HTERT RPE-1 (cell line): ENCODE measurements around the gene FSD1.
"Not testable (repeated sequence)": the region's sequence is repeated elsewhere in the genome, so short reads cannot be mapped to it uniquely, and the experiment has no call there.

Experiments
- in situ Hi-C: fragments of 300-500 bp; cut with MboI; formaldehyde crosslinking; loops from 4 replicates; pipeline ENCODE4 v1.14.3; 2020; ENCODE audit warnings: low sequenced_read_pairs

Gene FSD1

GRCh38 chr19:4284176-4284958, 20.0 kb upstream of the FSD1 start:
- in situ Hi-C loops: no loop called here

- in situ Hi-C loops: no loop called here
Observed at GRCh38 chr19:4284974-4285373, 19.4 kb upstream of the FSD1 start.

GRCh38 chr19:4286141-4286540, 18.3 kb upstream of the FSD1 start:
- in situ Hi-C loops: not testable (repeated sequence)

- in situ Hi-C loops: no loop called here
Observed at GRCh38 chr19:4288091-4288777, 16.2 kb upstream of the FSD1 start.

- in situ Hi-C loops: no loop called here
Observed at GRCh38 chr19:4291184-4291732, 13.1 kb upstream of the FSD1 start.

- in situ Hi-C loops: no loop called here
Observed at GRCh38 chr19:4292515-4292914, 11.9 kb upstream of the FSD1 start.

- in situ Hi-C loops: no loop called here
Observed at GRCh38 chr19:4294389-4294788, 10.0 kb upstream of the FSD1 start.

GRCh38 chr19:4295972-4296771, 8.2 kb upstream of the FSD1 start:
- in situ Hi-C loops: no loop called here

GRCh38 chr19:4297901-4298809, 6.2 kb upstream of the FSD1 start:
- in situ Hi-C loops: no loop called here

GRCh38 chr19:4298810-4299550, 5.4 kb upstream of the FSD1 start:
- in situ Hi-C loops: no loop called here

- in situ Hi-C loops: no loop called here
Observed at GRCh38 chr19:4300589-4300988, 3.8 kb upstream of the FSD1 start.

- in situ Hi-C loops: no loop called here
Observed at GRCh38 chr19:4301590-4302242, 2.7 kb upstream of the FSD1 start.

- in situ Hi-C loops: no loop called here
Observed at GRCh38 chr19:4302243-4302640, 2.2 kb upstream of the FSD1 start, which contains the start of gene TMIGD2. TMIGD2 (minus strand) TSS chr19:4302389; CDS start chr19:4302385, 4 bp downstream.

GRCh38 chr19:4303819-4304537, 420 bp upstream of the FSD1 start:
- in situ Hi-C loops: no loop called here

- in situ Hi-C loops: no loop called here
Observed at GRCh38 chr19:4305257-4305612, 837 bp downstream of the FSD1 start.

GRCh38 chr19:4305659-4306058, 1.3 kb downstream of the FSD1 start:
- in situ Hi-C loops: no loop called here

GRCh38 chr19:4310247-4311121, 6.1 kb downstream of the FSD1 start:
- in situ Hi-C loops: no loop called here
